HepG2 (cell line): Measurements from ENCODE around the gene ZNF75A. TPM values are rescaled to one million over a fixed set of nuclear protein-coding genes. Genes with fewer than 3 reads are reported as not detected.

Experiments used
- ARID5B ChIP-seq: IDR thresholded peaks from 2 replicates; pipeline ENCODE4 v1.4.0; 2020; ENCODE audit warnings: mild to moderate bottlenecking, missing genetic modification reagents
- CREB1 ChIP-seq, 2 experiments: fragments of 450-650 bp in 1 of 2; IDR thresholded peaks; 2 replicates each; pipeline ENCODE4 v1.6.1; 2016 to 2017; ENCODE audit warnings: control low read depth in 1 of 2, mild to moderate bottlenecking in 1 of 2, missing compliant biosample characterization in 1 of 2, missing genetic modification characterization in 1 of 2
- EZH2 ChIP-seq: conservative IDR thresholded peaks from 2 replicates; pipeline ENCODE4 v1.6.1; 2012; ENCODE audit warnings: mild to moderate bottlenecking, low read depth, low read length, moderate library complexity
- FOXK2 ChIP-seq: fragments of 450-650 bp; IDR thresholded peaks from 2 replicates; pipeline ENCODE4 v1.6.1; 2016
- HDAC2 ChIP-seq: sonication (generic); formaldehyde crosslinking; IDR thresholded peaks from 2 replicates; pipeline ENCODE4 v1.4.0; 2020; ENCODE audit warnings: missing genetic modification reagents
- HIC2 ChIP-seq: sonication (generic); formaldehyde crosslinking; IDR thresholded peaks from 2 replicates; pipeline ENCODE4 v1.9.0; 2022; ENCODE audit warnings: low read depth, missing genetic modification reagents
- HOXA9 ChIP-seq: sonication (generic); formaldehyde crosslinking; IDR thresholded peaks from 2 replicates; pipeline ENCODE4 v1.8.1; 2022; ENCODE audit warnings: missing genetic modification reagents, mild to moderate bottlenecking, moderate library complexity, borderline replicate concordance
- MXI1 ChIP-seq: IDR thresholded peaks from 3 replicates; pipeline ENCODE4 v1.6.1; 2012; ENCODE audit warnings: low read depth, low read length, inconsistent platforms, borderline replicate concordance
- PHB2 ChIP-seq: fragments of 450-650 bp; IDR thresholded peaks from 2 replicates; pipeline ENCODE4 v1.6.1; 2018; ENCODE audit not compliant: partially characterized antibody
- PRMT3 ChIP-seq: sonication (generic); formaldehyde crosslinking; IDR thresholded peaks from 2 replicates; pipeline ENCODE4 v1.8.1; 2022; ENCODE audit warnings: low read depth, mild to moderate bottlenecking, moderate library complexity, missing genetic modification reagents, borderline replicate concordance
- RBM22 ChIP-seq: fragments of 200-400 bp; formaldehyde crosslinking; optimal IDR thresholded peaks from 2 replicates; pipeline ENCODE3; 2017; ENCODE audit warnings: mild to moderate bottlenecking, low read length, moderate library complexity
- TBX3 ChIP-seq: fragments of 450-650 bp; IDR thresholded peaks from 2 replicates; pipeline ENCODE4 v1.6.1; 2017; ENCODE audit warnings: antibody characterized with exemption, mild to moderate bottlenecking, inconsistent platforms, borderline replicate concordance
- ZBTB3 ChIP-seq: sonication (generic); formaldehyde crosslinking; IDR thresholded peaks from 2 replicates; pipeline ENCODE4 v1.4.0; 2020; ENCODE audit warnings: low read depth, mild to moderate bottlenecking, moderate library complexity, missing genetic modification reagents, borderline replicate concordance
- ZFP37 ChIP-seq: sonication (generic); formaldehyde crosslinking; IDR thresholded peaks from 2 replicates; pipeline ENCODE4 v1.4.0; 2020; ENCODE audit warnings: missing genetic modification reagents, borderline replicate concordance
- ZNF224 ChIP-seq: sonication (generic); formaldehyde crosslinking; IDR thresholded peaks from 2 replicates; pipeline ENCODE4 v1.5.0; 2020; ENCODE audit warnings: mild to moderate bottlenecking, missing genetic modification reagents
- ZNF335 ChIP-seq: sonication (generic); formaldehyde crosslinking; IDR thresholded peaks from 2 replicates; pipeline ENCODE4 v1.4.0; 2020; ENCODE audit warnings: missing genetic modification reagents
- ZNF430 ChIP-seq: sonication (generic); formaldehyde crosslinking; IDR thresholded peaks from 2 replicates; pipeline ENCODE4 v1.9.0; 2021; ENCODE audit warnings: mild to moderate bottlenecking, missing genetic modification reagents
- ZNF710 ChIP-seq: sonication (generic); formaldehyde crosslinking; IDR thresholded peaks from 2 replicates; pipeline ENCODE4 v1.5.0; 2020; ENCODE audit warnings: mild to moderate bottlenecking, missing genetic modification reagents, borderline replicate concordance
- ZSCAN31 ChIP-seq: sonication (generic); formaldehyde crosslinking; IDR thresholded peaks from 2 replicates; pipeline ENCODE4 v1.5.0; 2020; ENCODE audit warnings: low read depth, mild to moderate bottlenecking, missing genetic modification reagents
- polyA plus RNA-seq, 8 experiments: library from polyadenylated mRNA; depleted of rRNA in 3 of 8; stranded (reverse) in 7 of 8; unstranded in 1 of 8; fragments of >200 nt; fragmentation: Illumina TruSeq in 4 of 8; extraction: Trizol in 4 of 8; gene quantifications; 2 replicates each; pipeline versions ENCODE4 v1.2.1 to v1.2.3, GENCODE V29; 2011 to 2016; ENCODE audit warnings: low read depth in 4 of 8, missing spikeins in 1 of 8, mixed read lengths in 1 of 8; ENCODE audit not compliant: insufficient read depth in 1 of 8
- total RNA-seq, 5 experiments: library from RNA; depleted of rRNA; stranded (reverse); fragments of >200 nt; fragmentation: Illumina TruSeq; extraction: Trizol; gene quantifications; 2 replicates each; pipeline ENCODE4 v1.2.3, GENCODE V29; 2016; ENCODE audit warnings: low read depth in 1 of 5

ZNF75A gene
- total and polyA plus RNA-seq, 2 of the 13 experiments (the other 11 are each of a cell fraction or from before 2014, with no cell fraction given) = 1.4 to 2.1 TPM

- TF ChIP-seq HIC2 (CRISPR knock-in tag) (no peak), PHB2 (no peak), ZFP37 (CRISPR knock-in tag) (peak; percentile 90; the same call in 1 of the 2 replicates), ZNF430 (CRISPR knock-in tag) (0 out of 2 replicates have a peak, but pooled peaks have one; percentile 6), EZH2 (no peak), ARID5B (0 out of 2 replicates have a peak, but pooled peaks have one; percentile 11), RBM22 (no peak), ZBTB3 (CRISPR knock-in tag) (0 out of 2 replicates have a peak, but pooled peaks have one; percentile 19), HDAC2 (CRISPR knock-in tag) (no peak), TBX3 (no peak), PRMT3 (CRISPR knock-in tag) (0 out of 2 replicates have a peak, but pooled peaks have one; percentile 59), ZNF335 (CRISPR knock-in tag) (0 out of 2 replicates have a peak, but pooled peaks have one; percentile 6), MXI1 (no peak), CREB1 (IDR thresholded peaks at IDR 0.05) (no peak), CREB1 (CRISPR knock-in tag; IDR thresholded peaks at IDR 0.05) (0 out of 2 replicates have a peak, but pooled peaks have one; percentile 33), FOXK2 (no peak), HOXA9 (CRISPR knock-in tag) (no peak), ZNF224 (CRISPR knock-in tag) (no peak), ZSCAN31 (CRISPR knock-in tag) (no peak), ZNF710 (no peak; the same call in 1 of the 2 replicates)
These were observed 23.1 kb upstream of the ZNF75A start (continued) for GRCh38 chr16:3282103-3282729.
